Measurements from ENCODE around the gene HPCA.

The HPCA gene

GRCh38 chr1:32939655-32940371, 53.5 kb downstream of the HPCA start:
- peak; percentile 88 for DNase-seq

DNA sequence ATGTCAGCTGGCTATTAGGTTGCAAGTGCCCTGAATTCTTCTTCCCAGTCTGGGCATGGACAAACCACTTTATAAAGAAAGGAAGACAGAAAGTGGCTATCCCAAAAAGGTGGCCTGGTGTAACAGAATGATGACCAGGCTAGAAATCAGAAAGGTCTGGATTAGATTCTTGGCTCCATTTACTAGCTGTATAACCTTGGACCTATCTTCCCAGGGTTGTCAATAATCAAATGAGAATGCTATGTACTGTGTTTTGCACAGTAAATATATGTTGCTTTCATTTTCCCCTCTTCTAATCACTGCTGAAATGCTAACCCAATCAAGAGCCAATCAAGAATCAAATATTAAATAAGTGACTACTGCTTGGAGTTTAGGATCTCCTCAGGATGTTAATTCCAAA, 57.9 kb downstream of the HPCA start:
- DNase-seq, result no peak

All from DMS 273 treated with DMSO at 0.1 percent for 48 hours (cell line).